ENCODE results near the gene ECSIT.

Gene ECSIT

GRCh38 chr19:11547929-11548700, 19.2 kb upstream of the ECSIT start:
- H3K36me3 ChIP-seq (ENCODE audit: insufficient read depth, low read length) = peaks cover 25% of the 10 kb centered on the region
- no peak overlapping the region for H3K27ac ChIP-seq (ENCODE audit: low read depth, low read length)
- 94% methylated on average over 14 of the region's 14 CpGs for WGBS
- no peaks in the 10 kb centered on the region for H3K9me3 ChIP-seq (ENCODE audit: insufficient read depth, low read depth, low read length)
- no peak overlapping the region for H3K4me3 ChIP-seq (ENCODE audit: low read length)
- H3K4me1 ChIP-seq (ENCODE audit: insufficient read depth, low read length) = no peaks in the 10 kb centered on the region
- no peak overlapping the region for H3K9ac ChIP-seq (ENCODE audit: low read depth, low read length)
- no peaks in the 10 kb centered on the region for H3K27me3 ChIP-seq (ENCODE audit: insufficient read depth, low read length)

GRCh38 chr19:11541238-11541637, 12.3 kb upstream of the ECSIT start:
- Histone ChIP-seq H3K4me3 (ENCODE audit: low read length) (no peak overlapping the region), H3K9me3 (ENCODE audit: insufficient read depth, low read depth, low read length) (no peaks in the 10 kb centered on the region), H3K4me1 (ENCODE audit: insufficient read depth, low read length) (peaks cover 6% of the 10 kb centered on the region), H3K27me3 (ENCODE audit: insufficient read depth, low read length) (no peaks in the 10 kb centered on the region), H3K27ac (ENCODE audit: low read depth, low read length) (no peak overlapping the region), H3K9ac (ENCODE audit: low read depth, low read length) (no peak overlapping the region), H3K36me3 (ENCODE audit: insufficient read depth, low read length) (no peaks in the 10 kb centered on the region; the same call in 1 of the 2 replicates)
- 89% methylated on average over 3 of the region's 3 CpGs for WGBS

- 88% methylated on average over 5 of the region's 5 CpGs for WGBS
- H3K9ac ChIP-seq (ENCODE audit: low read depth, low read length) = peak overlapping the region; percentile 60; the same call in 1 of the 2 replicates
Observed at GRCh38 chr19:11540645-11541044, 11.7 kb upstream of the ECSIT start.

GRCh38 chr19:11539495-11540365, 10.8 kb upstream of the ECSIT start:
- peak overlapping the region; percentile 58; the same call in 1 of the 2 replicates for H3K27ac ChIP-seq (ENCODE audit: low read depth, low read length)
- WGBS = 11% methylated on average over 30 of the region's 36 CpGs
- H3K9me3 ChIP-seq (ENCODE audit: insufficient read depth, low read depth, low read length) = no peaks in the 10 kb centered on the region
- H3K36me3 ChIP-seq (ENCODE audit: insufficient read depth, low read length) = no peaks in the 10 kb centered on the region; the same call in 1 of the 2 replicates
- H3K4me1 ChIP-seq (ENCODE audit: insufficient read depth, low read length) = peaks cover 10% of the 10 kb centered on the region
- peak overlapping the region; percentile 60 for H3K9ac ChIP-seq (ENCODE audit: low read depth, low read length)
- peak overlapping the region; percentile 45 for H3K4me3 ChIP-seq (ENCODE audit: low read length)
- no peaks in the 10 kb centered on the region for H3K27me3 ChIP-seq (ENCODE audit: insufficient read depth, low read length)

More at GRCh38 chr19:11540645-11541044, 11.7 kb upstream of the ECSIT start:
- Histone ChIP-seq H3K4me1 (ENCODE audit: insufficient read depth, low read length) (peaks cover 7% of the 10 kb centered on the region), H3K4me3 (ENCODE audit: low read length) (peak overlapping the region; percentile 44), H3K27me3 (ENCODE audit: insufficient read depth, low read length) (no peaks in the 10 kb centered on the region), H3K36me3 (ENCODE audit: insufficient read depth, low read length) (no peaks in the 10 kb centered on the region; the same call in 1 of the 2 replicates), H3K9me3 (ENCODE audit: insufficient read depth, low read depth, low read length) (no peaks in the 10 kb centered on the region), H3K27ac (ENCODE audit: low read depth, low read length) (peak overlapping the region; percentile 58; the same call in 1 of the 2 replicates)

- Histone ChIP-seq H3K36me3 (ENCODE audit: insufficient read depth, low read length) (no peaks in the 10 kb centered on the region), H3K9me3 (ENCODE audit: insufficient read depth, low read depth, low read length) (no peaks in the 10 kb centered on the region), H3K9ac (ENCODE audit: low read depth, low read length) (peak within 1 kb of the TSS; percentile 11; the same call in 1 of the 2 replicates), H3K27ac (ENCODE audit: low read depth, low read length) (peak within 1 kb of the TSS; percentile 87; the same call in 1 of the 2 replicates), H3K4me3 (ENCODE audit: low read length) (peak within 1 kb of the TSS; percentile 45), H3K27me3 (ENCODE audit: insufficient read depth, low read length) (no peaks in the 10 kb centered on the region), H3K4me1 (ENCODE audit: insufficient read depth, low read length) (peaks cover 10% of the 10 kb centered on the region)
- WGBS = 21% methylated on average over 20 of the region's 21 CpGs
Observed at GRCh38 chr19:11538232-11539036, 9.5 kb upstream of the ECSIT start, which contains the start of gene CNN1. Gene CNN1 (plus strand): TSS chr19:11538851. CDS start chr19:11538928, 77 bp downstream.

GRCh38 chr19:11535792-11536595, 7.1 kb upstream of the ECSIT start:
- H3K36me3 ChIP-seq (ENCODE audit: insufficient read depth, low read length) = no peaks in the 10 kb centered on the region
- H3K4me3 ChIP-seq (ENCODE audit: low read length) = peak overlapping the region; percentile 65
- 11% methylated on average over 54 of the region's 54 CpGs for WGBS
- H3K9me3 ChIP-seq (ENCODE audit: insufficient read depth, low read depth, low read length) = no peaks in the 10 kb centered on the region
- peak overlapping the region; percentile 73 for H3K9ac ChIP-seq (ENCODE audit: low read depth, low read length)
- peaks cover 10% of the 10 kb centered on the region for H3K4me1 ChIP-seq (ENCODE audit: insufficient read depth, low read length)
- H3K27ac ChIP-seq (ENCODE audit: low read depth, low read length) = peak overlapping the region; percentile 61
- no peaks in the 10 kb centered on the region for H3K27me3 ChIP-seq (ENCODE audit: insufficient read depth, low read length)

GRCh38 chr19:11534948-11535347, 6.0 kb upstream of the ECSIT start:
- H3K9ac ChIP-seq (ENCODE audit: low read depth, low read length) = no peak overlapping the region
- no peak overlapping the region for H3K27ac ChIP-seq (ENCODE audit: low read depth, low read length)
- peaks cover 4% of the 10 kb centered on the region; the same call in 1 of the 2 replicates for H3K4me1 ChIP-seq (ENCODE audit: insufficient read depth, low read length)
- WGBS = 88% methylated on average over 5 of the region's 5 CpGs
- H3K4me3 ChIP-seq (ENCODE audit: low read length) = no peak overlapping the region
- H3K9me3 ChIP-seq (ENCODE audit: insufficient read depth, low read depth, low read length) = no peaks in the 10 kb centered on the region
- no peaks in the 10 kb centered on the region for H3K36me3 ChIP-seq (ENCODE audit: insufficient read depth, low read length)
- no peaks in the 10 kb centered on the region for H3K27me3 ChIP-seq (ENCODE audit: insufficient read depth, low read length)

- WGBS = 96% methylated on average over 1 of the region's 1 CpG
- H3K4me3 ChIP-seq (ENCODE audit: low read length) = no peak overlapping the region
- no peak overlapping the region for H3K9ac ChIP-seq (ENCODE audit: low read depth, low read length)
- no peaks in the 10 kb centered on the region for H3K27me3 ChIP-seq (ENCODE audit: insufficient read depth, low read length)
- no peaks in the 10 kb centered on the region for H3K36me3 ChIP-seq (ENCODE audit: insufficient read depth, low read length)
- no peak overlapping the region for H3K27ac ChIP-seq (ENCODE audit: low read depth, low read length)
- H3K9me3 ChIP-seq (ENCODE audit: insufficient read depth, low read depth, low read length) = no peaks in the 10 kb centered on the region
- peaks cover 4% of the 10 kb centered on the region; the same call in 1 of the 2 replicates for H3K4me1 ChIP-seq (ENCODE audit: insufficient read depth, low read length)
Observed at GRCh38 chr19:11534538-11534937, 5.6 kb upstream of the ECSIT start.

- H3K27me3 ChIP-seq (ENCODE audit: insufficient read depth, low read length) = no peaks in the 10 kb centered on the region
- no peak overlapping the region for H3K9ac ChIP-seq (ENCODE audit: low read depth, low read length)
- H3K9me3 ChIP-seq (ENCODE audit: insufficient read depth, low read depth, low read length) = no peaks in the 10 kb centered on the region
- no peak overlapping the region for H3K27ac ChIP-seq (ENCODE audit: low read depth, low read length)
- peaks cover under 1% of the 10 kb centered on the region; the same call in 1 of the 2 replicates for H3K4me1 ChIP-seq (ENCODE audit: insufficient read depth, low read length)
- WGBS = 40% methylated on average over 9 of the region's 9 CpGs
- H3K4me3 ChIP-seq (ENCODE audit: low read length) = no peak overlapping the region
- no peaks in the 10 kb centered on the region for H3K36me3 ChIP-seq (ENCODE audit: insufficient read depth, low read length)
Observed at GRCh38 chr19:11530432-11530831, 1.5 kb upstream of the ECSIT start.

GRCh38 chr19:11519138-11519537, 9.8 kb downstream of the ECSIT start:
- Histone ChIP-seq H3K36me3 (ENCODE audit: insufficient read depth, low read length) (peaks cover 12% of the 10 kb centered on the region; the same call in 1 of the 2 replicates), H3K4me3 (ENCODE audit: low read length) (no peak overlapping the region), H3K4me1 (ENCODE audit: insufficient read depth, low read length) (no peaks in the 10 kb centered on the region), H3K9me3 (ENCODE audit: insufficient read depth, low read depth, low read length) (no peaks in the 10 kb centered on the region), H3K9ac (ENCODE audit: low read depth, low read length) (no peak overlapping the region), H3K27me3 (ENCODE audit: insufficient read depth, low read length) (no peaks in the 10 kb centered on the region), H3K27ac (ENCODE audit: low read depth, low read length) (no peak overlapping the region)
- WGBS = 96% methylated on average over 9 of the region's 9 CpGs
